GM18861 (cell line): ENCODE data around the gene TTN.

ENCODE experiments used
- ATAC-seq: cut with Tn5 transposase; IDR thresholded peaks from one replicate; pipeline ENCODE4 v1.9.1; 2021; ENCODE audit not compliant: unreplicated experiment

The TTN gene

DNA sequence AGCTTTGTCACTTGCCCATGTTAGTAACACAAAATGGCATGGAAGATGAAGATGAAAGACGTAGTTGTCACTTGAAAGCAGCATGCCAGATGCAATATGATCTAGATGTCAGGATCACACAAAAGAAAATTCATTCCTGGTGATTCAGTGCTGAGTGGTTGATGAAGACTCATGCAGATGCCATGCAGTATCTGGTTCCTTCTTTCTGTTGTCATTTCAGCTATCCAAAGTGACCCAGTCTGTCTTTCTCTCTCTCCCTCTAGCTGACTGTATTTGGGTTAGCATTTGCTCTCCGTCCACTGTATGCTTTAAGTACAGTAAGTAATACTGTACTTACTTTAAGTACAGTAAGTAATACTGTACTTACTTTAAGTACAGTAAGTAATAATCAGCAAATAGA is 50.4 kb downstream of the TTN start:
- ATAC-seq = no peak

DNA sequence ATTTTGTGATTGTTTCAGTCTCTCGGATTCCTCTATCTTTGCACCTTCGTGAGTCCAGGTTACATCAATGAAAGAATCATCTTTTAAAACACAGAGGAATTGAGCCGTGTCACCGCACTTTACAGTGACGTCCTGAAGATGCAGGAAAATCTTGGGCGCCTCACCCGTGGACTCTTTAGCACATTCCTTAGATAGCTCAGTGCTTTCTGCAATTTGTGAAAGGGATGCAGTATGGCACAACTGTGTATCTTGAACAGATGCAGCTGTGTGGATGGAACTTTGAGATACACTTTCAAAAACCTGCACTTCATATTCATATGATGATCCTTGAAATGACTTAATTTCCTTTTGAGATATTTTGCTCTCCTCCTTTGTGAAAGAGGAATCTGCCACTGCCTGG is 50.9 kb downstream of the TTN start:
- no peak for ATAC-seq

DNA sequence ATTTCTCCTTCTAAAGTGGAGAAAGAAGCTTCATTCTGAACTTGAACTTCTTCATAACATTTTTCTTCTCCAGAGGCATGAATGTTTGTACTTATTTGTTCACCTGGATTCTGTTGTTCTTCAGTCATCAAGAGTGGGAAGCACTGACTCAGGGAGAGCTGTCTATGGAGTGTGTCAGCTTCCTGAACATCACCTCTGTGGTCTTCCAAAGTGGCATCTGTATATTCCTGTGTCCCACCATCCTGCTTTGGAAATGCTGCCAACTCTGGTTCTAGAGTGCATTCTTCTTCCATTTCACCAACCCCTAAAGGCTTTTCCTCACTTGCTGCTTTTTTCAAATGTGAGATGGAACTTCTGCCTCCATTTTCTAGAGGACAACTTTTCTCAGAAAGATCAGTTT is 59.5 kb downstream of the TTN start:
- no peak for ATAC-seq

GRCh38 chr2:178734518-178734917 is 72.7 kb downstream of the TTN start:
- ATAC-seq = no peak

GRCh38 chr2:178733975-178734374 is 73.2 kb downstream of the TTN start:
- ATAC-seq = no peak

- ATAC-seq = no peak
Observed at GRCh38 chr2:178732913-178733312, 74.3 kb downstream of the TTN start.

DNA sequence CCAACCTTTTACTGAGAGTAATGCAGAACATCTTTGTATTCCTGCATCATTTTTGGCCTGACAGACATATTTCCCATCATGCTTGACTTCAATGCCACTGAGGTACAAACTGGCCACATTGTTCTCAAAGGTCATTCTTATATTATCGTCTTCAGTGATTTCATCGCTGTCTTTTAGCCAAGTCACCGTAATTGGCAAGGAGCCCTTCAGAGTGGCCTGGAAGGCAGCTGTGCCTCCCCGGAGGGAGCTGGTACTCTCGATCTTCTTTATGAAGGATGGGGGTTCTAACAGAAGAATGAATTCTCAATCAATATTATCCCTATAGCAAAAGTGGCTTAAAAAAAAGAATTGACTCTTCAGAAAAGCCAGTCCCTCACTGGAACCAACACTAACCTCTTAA is 75.9 kb downstream of the TTN start:
- ATAC-seq = no peak

DNA sequence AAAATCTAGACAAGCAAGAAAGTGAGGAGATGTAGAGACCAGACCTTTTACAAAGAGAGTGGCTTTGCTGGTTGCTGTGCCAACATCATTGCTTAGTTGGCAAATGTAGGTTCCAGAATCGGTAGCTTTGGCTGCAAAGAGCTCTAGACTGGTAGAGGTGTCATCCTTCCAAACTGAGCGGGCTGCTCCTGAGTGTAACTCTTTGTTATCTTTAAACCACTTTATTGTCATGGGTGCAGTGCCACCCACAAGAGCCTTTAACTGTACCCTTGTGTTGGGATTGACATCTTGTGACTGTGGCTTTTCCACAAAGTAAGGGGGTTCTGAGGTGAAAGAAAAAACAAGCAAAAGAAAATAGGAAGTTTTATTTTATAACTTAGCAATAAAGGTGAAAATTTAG is 77.2 kb downstream of the TTN start:
- ATAC-seq = no peak

GRCh38 chr2:178723786-178724346 is 83.4 kb downstream of the TTN start:
- ATAC-seq = no peak

- no peak for ATAC-seq
Observed at GRCh38 chr2:178722296-178722695, 84.9 kb downstream of the TTN start.

- no peak for ATAC-seq
Observed at GRCh38 chr2:178718988-178719387, 88.2 kb downstream of the TTN start.

DNA sequence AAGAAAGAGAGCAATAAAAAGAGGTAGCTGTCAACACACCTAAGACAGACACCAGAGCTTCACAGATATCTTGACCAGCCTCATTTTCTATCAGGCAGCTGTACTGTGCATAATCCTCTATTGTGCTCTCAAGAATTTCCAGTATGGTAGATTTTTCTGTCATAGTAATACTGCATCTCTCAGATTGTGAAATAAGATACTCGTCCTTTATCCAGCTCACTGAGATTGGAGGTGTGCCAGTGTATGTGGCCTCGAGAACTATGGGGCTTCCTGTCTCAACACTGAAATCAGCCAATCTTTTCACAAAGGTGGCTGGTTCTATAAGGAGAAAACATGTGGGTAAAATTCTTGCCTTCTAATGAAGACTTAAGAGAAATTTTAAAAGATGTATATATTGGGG is 88.9 kb downstream of the TTN start:
- ATAC-seq = no peak

- no peak for ATAC-seq
Observed at GRCh38 chr2:178716394-178716793, 90.8 kb downstream of the TTN start.

DNA sequence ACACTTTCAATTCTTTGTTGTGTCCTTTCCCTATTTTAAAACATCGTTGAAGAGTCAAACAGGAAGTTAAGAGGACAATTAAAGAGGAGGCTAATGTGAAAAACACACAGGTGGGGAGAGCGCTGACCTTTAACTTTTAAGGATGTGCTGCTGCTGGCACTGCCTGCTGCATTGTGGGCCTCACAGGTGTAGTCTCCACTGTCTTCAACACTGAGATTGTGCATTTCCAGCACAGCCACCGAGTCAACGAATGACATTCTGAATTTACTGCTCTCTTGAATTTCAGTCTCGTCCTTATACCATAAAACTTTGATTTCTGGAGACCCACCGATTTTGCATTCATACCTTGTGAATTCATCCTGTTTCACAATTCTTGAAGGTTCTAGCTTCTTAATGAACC is 91.9 kb downstream of the TTN start:
- no peak for ATAC-seq

- no peak for ATAC-seq
Observed at GRCh38 chr2:178707476-178707875, 99.7 kb downstream of the TTN start.

GRCh38 chr2:178704876-178705275 is 102.3 kb downstream of the TTN start:
- no peak for ATAC-seq

GRCh38 chr2:178702361-178702760 is 104.9 kb downstream of the TTN start:
- ATAC-seq = no peak

- peak; percentile 68 for ATAC-seq
Observed at GRCh38 chr2:178700922-178701342, 106.3 kb downstream of the TTN start.

GRCh38 chr2:178700136-178700535 is 107.1 kb downstream of the TTN start:
- ATAC-seq = no peak

DNA sequence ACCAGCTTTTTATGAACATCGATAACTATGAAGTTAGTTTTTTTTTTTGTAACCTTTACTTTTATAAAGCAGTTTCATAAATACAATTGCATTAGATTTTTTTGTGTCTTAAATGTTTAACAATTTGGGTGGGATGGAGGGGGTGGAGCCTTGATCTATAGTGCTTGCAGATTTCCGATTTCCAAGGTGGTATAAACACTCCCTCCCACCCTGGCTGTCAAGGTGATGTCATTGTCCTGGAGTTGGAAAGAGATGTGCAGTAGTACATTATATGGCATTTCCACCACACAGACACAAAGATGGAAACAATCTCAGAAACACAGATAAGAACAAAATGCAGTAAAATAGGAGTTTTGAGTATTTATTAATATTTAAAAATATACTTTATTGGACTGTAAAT is 114.4 kb downstream of the TTN start:
- no peak for ATAC-seq

DNA sequence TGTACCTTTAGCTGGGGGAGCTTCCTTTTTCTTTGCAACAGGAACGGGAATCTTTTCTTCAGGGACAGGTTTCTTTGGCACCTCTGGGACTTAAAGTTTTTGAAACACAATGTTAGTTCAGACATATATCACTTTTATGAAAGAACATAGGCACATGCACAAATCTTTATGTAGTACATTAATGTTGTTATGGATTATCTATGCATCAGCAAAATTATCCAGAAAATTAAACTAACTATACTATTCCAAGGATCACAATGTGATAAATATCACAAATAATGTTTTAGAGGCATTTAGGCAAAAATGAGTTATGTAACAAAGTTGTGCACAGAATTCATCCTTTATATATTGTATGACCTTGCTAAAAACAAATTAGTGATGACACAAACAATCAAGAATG is 117.4 kb downstream of the TTN start:
- no peak for ATAC-seq

GRCh38 chr2:178683877-178684276 is 123.3 kb downstream of the TTN start:
- no peak for ATAC-seq

- no peak for ATAC-seq
Observed at GRCh38 chr2:178681081-178681480, 126.1 kb downstream of the TTN start.

DNA sequence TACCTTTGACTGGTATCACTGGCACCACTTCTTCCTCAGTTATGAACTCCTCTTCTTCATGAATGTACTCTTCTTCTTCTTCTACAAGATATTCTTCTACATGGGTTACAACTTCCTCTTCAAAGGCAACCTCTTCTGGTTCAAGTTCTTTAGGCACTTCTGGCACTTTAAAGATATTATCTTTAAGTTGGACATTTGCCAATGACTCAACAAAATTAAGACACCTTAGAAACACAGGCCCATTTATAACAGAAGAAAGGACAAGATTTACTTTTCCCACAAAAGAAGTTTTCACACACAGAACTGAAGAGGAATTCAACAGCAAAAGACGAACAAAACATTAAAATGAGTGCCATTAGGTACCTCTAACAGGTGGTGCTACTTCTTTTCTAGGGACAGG is 127.3 kb downstream of the TTN start:
- no peak for ATAC-seq
